Prostate gland (tissue), 2 donors: Measurements from ENCODE around the gene POLE2.

Experiments
- CTCF ChIP-seq, 4 experiments: fragments of 200-600 bp in 2 of 4; fragments of 450-650 bp in 2 of 4; sonication (generic) in 2 of 4; IDR thresholded peaks; 1 replicate in 3 of 4; 2 replicates in 1 of 4; pipeline ENCODE4 v1.5.1; 2016 to 2019; ENCODE audit warnings: antibody characterized with exemption in 4 of 4, mild to moderate bottlenecking in 2 of 4, moderate library complexity in 2 of 4
- POLR2A ChIP-seq: fragments of 450-650 bp; IDR thresholded peaks from one replicate; pipeline ENCODE4 v1.6.1; 2016; ENCODE audit warnings: antibody characterized with exemption, mild to moderate bottlenecking

GRCh38 chr14:49614196-49614595, 73.8 kb downstream of the POLE2 start:
- no peak for TF ChIP-seq CTCF (IDR thresholded peaks at IDR 0.05)
- no peak for TF ChIP-seq POLR2A
